Stimulated activated naive CD4-positive, alpha-beta T cell treated with Interleukin-2 at 50 U/mL for 16 hours (primary cell): ENCODE measurements around the gene PIAS1.

Experiments
- DNase-seq: peaks from one replicate; lab custom pipeline; 2025; lab: John Stamatoyannopoulos, UW

Gene PIAS1

GRCh38 chr15:68062946-68063465 lies 8.9 kb downstream of the PIAS1 start:
- no peak for DNase-seq

GRCh38 chr15:68063606-68064005 lies 9.5 kb downstream of the PIAS1 start:
- DNase-seq, result no peak

- DNase-seq, result no peak
Observed at GRCh38 chr15:68073576-68074288, 19.6 kb downstream of the PIAS1 start.

- DNase-seq, result no peak
Observed at GRCh38 chr15:68075764-68076385, 21.8 kb downstream of the PIAS1 start.

GRCh38 chr15:68078365-68078764 lies 24.2 kb downstream of the PIAS1 start:
- no peak for DNase-seq

GRCh38 chr15:68080334-68080733 lies 26.2 kb downstream of the PIAS1 start:
- DNase-seq, result no peak

GRCh38 chr15:68080783-68081182 lies 26.7 kb downstream of the PIAS1 start:
- DNase-seq, result no peak

GRCh38 chr15:68081869-68082505 lies 27.9 kb downstream of the PIAS1 start:
- DNase-seq, result no peak

GRCh38 chr15:68082735-68083134 lies 28.6 kb downstream of the PIAS1 start:
- no peak for DNase-seq

- DNase-seq, result no peak
Observed at GRCh38 chr15:68083463-68083862, 29.3 kb downstream of the PIAS1 start.

GRCh38 chr15:68085052-68085451 lies 30.9 kb downstream of the PIAS1 start:
- DNase-seq, result no peak

- DNase-seq, result no peak
Observed at GRCh38 chr15:68091743-68092142, 37.6 kb downstream of the PIAS1 start.

GRCh38 chr15:68096099-68096498 lies 42.0 kb downstream of the PIAS1 start:
- DNase-seq, result no peak

GRCh38 chr15:68097029-68097428 lies 42.9 kb downstream of the PIAS1 start:
- DNase-seq, result no peak

- no peak for DNase-seq
Observed at GRCh38 chr15:68098465-68098864, 44.4 kb downstream of the PIAS1 start.

GRCh38 chr15:68100194-68100593 lies 46.1 kb downstream of the PIAS1 start:
- DNase-seq, result no peak

GRCh38 chr15:68103603-68104002 lies 49.5 kb downstream of the PIAS1 start:
- DNase-seq, result no peak

- no peak for DNase-seq
Observed at GRCh38 chr15:68106656-68107055, 52.5 kb downstream of the PIAS1 start.

GRCh38 chr15:68107142-68107541 lies 53.0 kb downstream of the PIAS1 start:
- no peak for DNase-seq

GRCh38 chr15:68112706-68113105 lies 58.6 kb downstream of the PIAS1 start:
- no peak for DNase-seq

- DNase-seq, result no peak
Observed at GRCh38 chr15:68113273-68113672, 59.2 kb downstream of the PIAS1 start.

- no peak for DNase-seq
Observed at GRCh38 chr15:68113751-68114150, 59.6 kb downstream of the PIAS1 start.

- DNase-seq, result no peak
Observed at GRCh38 chr15:68114356-68114755, 60.2 kb downstream of the PIAS1 start.
